Panc1 (cell line): ENCODE results near the gene B4GALT2.

Experiments used
- POLR2AphosphoS5 ChIP-seq: IDR thresholded peaks from 2 replicates; pipeline ENCODE4 v1.6.1; 2012; ENCODE audit warnings: mild to moderate bottlenecking, low read depth, low read length, moderate library complexity
- SIN3A ChIP-seq: IDR thresholded peaks from 2 replicates; pipeline ENCODE4 v1.6.1; 2012; ENCODE audit warnings: low read depth, mild to moderate bottlenecking, low read length, moderate library complexity, borderline replicate concordance; ENCODE audit not compliant: insufficient read depth
- TF ChIP-seq, protein P1 (sequence below): fragments of 450-650 bp; IDR thresholded peaks from 2 replicates; pipeline ENCODE4 v1.5.1; 2017; ENCODE audit warnings: mild to moderate bottlenecking

DNA sequence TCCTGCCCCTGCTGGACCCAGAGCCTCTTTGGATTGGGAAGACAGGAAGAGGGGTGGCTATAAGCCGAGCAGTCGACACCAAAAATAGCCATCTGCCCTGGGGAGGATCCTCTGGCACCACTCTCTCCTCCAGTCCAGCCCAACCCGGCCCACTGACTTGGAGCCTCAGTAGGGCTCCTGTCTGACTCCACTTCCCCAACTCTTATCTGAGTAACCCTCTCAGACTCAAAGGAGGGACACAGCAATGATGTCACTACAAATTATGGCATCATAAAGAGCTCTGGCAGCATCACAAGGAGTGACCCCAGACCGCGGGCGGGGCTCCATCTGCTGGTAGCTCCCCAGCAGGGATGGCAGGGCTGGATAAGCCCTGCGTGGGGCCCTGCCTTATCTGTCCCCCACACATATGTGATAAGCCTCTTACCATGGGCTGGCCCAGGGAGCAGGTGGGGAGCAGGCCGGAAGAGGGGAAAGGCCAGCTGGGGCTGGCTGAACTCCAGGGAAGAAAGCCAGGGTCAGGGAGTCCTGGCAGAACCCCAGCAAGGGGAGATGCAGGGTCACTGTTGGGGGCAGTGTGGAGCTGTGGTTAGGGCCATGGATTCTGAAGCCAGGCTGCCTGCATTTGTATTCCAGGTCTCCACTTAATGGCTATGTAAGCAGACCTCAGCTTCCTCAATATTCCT lies 56.9 kb downstream of the B4GALT2 start:
- TF ChIP-seq, protein P1, sequence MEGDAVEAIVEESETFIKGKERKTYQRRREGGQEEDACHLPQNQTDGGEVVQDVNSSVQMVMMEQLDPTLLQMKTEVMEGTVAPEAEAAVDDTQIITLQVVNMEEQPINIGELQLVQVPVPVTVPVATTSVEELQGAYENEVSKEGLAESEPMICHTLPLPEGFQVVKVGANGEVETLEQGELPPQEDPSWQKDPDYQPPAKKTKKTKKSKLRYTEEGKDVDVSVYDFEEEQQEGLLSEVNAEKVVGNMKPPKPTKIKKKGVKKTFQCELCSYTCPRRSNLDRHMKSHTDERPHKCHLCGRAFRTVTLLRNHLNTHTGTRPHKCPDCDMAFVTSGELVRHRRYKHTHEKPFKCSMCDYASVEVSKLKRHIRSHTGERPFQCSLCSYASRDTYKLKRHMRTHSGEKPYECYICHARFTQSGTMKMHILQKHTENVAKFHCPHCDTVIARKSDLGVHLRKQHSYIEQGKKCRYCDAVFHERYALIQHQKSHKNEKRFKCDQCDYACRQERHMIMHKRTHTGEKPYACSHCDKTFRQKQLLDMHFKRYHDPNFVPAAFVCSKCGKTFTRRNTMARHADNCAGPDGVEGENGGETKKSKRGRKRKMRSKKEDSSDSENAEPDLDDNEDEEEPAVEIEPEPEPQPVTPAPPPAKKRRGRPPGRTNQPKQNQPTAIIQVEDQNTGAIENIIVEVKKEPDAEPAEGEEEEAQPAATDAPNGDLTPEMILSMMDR: no peak
- TF ChIP-seq POLR2AphosphoS5 (no peak), SIN3A (no peak)
